Lower lobe of right lung (tissue), 2 donors: ENCODE measurements around the gene GLYAT. TPM values are rescaled to one million over a fixed set of nuclear protein-coding genes. Genes with fewer than 3 reads are reported as not detected.

Experiments used
- ATAC-seq, 2 donors: fragments of 200-7000 bp; cut with Tn5 transposase; one replicate each; pipeline ENCODE4 v1.9.1; 2020 to 2022; ENCODE audit warnings: mild to moderate bottlenecking in 2 of 2, moderate library complexity in 2 of 2
- DNase-seq: peaks from one replicate; pipeline ENCODE4 v3.0.0-alpha.2; 2020
- H3K27ac ChIP-seq: fragments of 200-600 bp; one replicate; pipeline ENCODE4 v1.8.0; 2022
- H3K27me3 ChIP-seq: fragments of 200-600 bp; one replicate; pipeline ENCODE4 v1.8.0; 2022; ENCODE audit warnings: low read depth
- H3K36me3 ChIP-seq: fragments of 200-600 bp; one replicate; pipeline ENCODE4 v1.8.0; 2022; ENCODE audit warnings: mild to moderate bottlenecking
- H3K4me1 ChIP-seq: fragments of 200-600 bp; one replicate; pipeline ENCODE4 v1.8.0; 2022
- H3K4me3 ChIP-seq: fragments of 200-600 bp; one replicate; pipeline ENCODE4 v1.8.0; 2022; ENCODE audit warnings: mild to moderate bottlenecking
- H3K9me3 ChIP-seq: fragments of 200-600 bp; one replicate; pipeline ENCODE4 v1.8.0; 2022
- CTCF ChIP-seq: fragments of 200-600 bp; IDR thresholded peaks from one replicate; pipeline ENCODE4 v1.8.0; 2022; ENCODE audit warnings: antibody characterized with exemption, mild to moderate bottlenecking
- intact Hi-C: fragments of 100-400 bp; cut with DNase I; formaldehyde crosslinking; loops from one replicate; pipeline ENCODE4 v1.11.0; 2022
- total RNA-seq: library from RNA; stranded (reverse); fragmentation: NEBNext Ultra II Directional; extraction: Animal tissue kit (Norgen Biotek cat#: 25700); gene quantifications from one replicate; pipeline ENCODE4 v1.2.1, GENCODE V29; 2021
- donor health status: DM: no; HTN: yes; CAD: no; lungs with severe emphysema.

Gene GLYAT
- total RNA-seq, 1 donor from 2014 or later: not detected

GRCh38 chr11:58671983-58672633, 59.6 kb downstream of the GLYAT start:
- Histone ChIP-seq H3K27me3 (no peaks in the 10 kb centered on the region), H3K4me1 (no peaks in the 10 kb centered on the region), H3K4me3 (no peak overlapping the region), H3K9me3 (no peaks in the 10 kb centered on the region), H3K36me3 (no peaks in the 10 kb centered on the region), H3K27ac (no peak overlapping the region)
- DNase-seq: no peak
- intact Hi-C loops: no loop called here
- no peak for ATAC-seq
- TF ChIP-seq CTCF: no peak

- no peaks in the 10 kb centered on the region for H3K4me1 ChIP-seq
- no peak for TF ChIP-seq CTCF
- no peak overlapping the region for H3K4me3 ChIP-seq
- no peak overlapping the region for H3K27ac ChIP-seq
- H3K9me3 ChIP-seq: no peaks in the 10 kb centered on the region
- DNase-seq: no peak
- H3K36me3 ChIP-seq: no peaks in the 10 kb centered on the region
- intact Hi-C loops: no loop called here
- ATAC-seq: no peak
- peaks cover 9% of the 10 kb centered on the region for H3K27me3 ChIP-seq
These were observed 71.7 kb downstream of the GLYAT start for GRCh38 chr11:58659910-58660570.

GRCh38 chr11:58659404-58659803, 72.3 kb downstream of the GLYAT start:
- intact Hi-C loops: no loop called here
- no peak overlapping the region for H3K4me3 ChIP-seq
- H3K4me1 ChIP-seq: no peaks in the 10 kb centered on the region
- H3K36me3 ChIP-seq: no peaks in the 10 kb centered on the region
- TF ChIP-seq CTCF: no peak
- no peaks in the 10 kb centered on the region for H3K9me3 ChIP-seq
- ATAC-seq: no peak
- no peak for DNase-seq
- no peak overlapping the region for H3K27ac ChIP-seq
- peaks cover 9% of the 10 kb centered on the region for H3K27me3 ChIP-seq

Other genes with a start within 250 kb of the GLYAT start
- gene OR5B21, start 223.8 kb downstream of the GLYAT start, total RNA-seq: not detected
- 71.6 TPM for gene LPXN, start 156.1 kb downstream of the GLYAT start, total RNA-seq
- 44.5 TPM for gene ZFP91, start 152.9 kb downstream of the GLYAT start, total RNA-seq
- gene CNTF, start 109.3 kb downstream of the GLYAT start, total RNA-seq: 1.9 TPM
- not detected for gene GLYATL2, start 112.8 kb upstream of the GLYAT start, total RNA-seq
- not detected for gene GLYATL1, start 207.5 kb upstream of the GLYAT start, total RNA-seq